SJSA1 (cell line): ENCODE data around the gene SYCP1. TPM values are rescaled to one million over a fixed set of nuclear protein-coding genes. Genes with fewer than 3 reads are reported as not detected.
"Not testable (repeated sequence)": the region's sequence is repeated elsewhere in the genome, so short reads cannot be mapped to it uniquely, and the experiment has no call there.

Experiments used
- DNase-seq, 2 experiments: peaks; one replicate each; pipeline ENCODE4 v3.0.0-alpha.2; 2015 to 2020; ENCODE audit warnings: low spot score in 2 of 2, low read depth in 1 of 2
- H3K27ac ChIP-seq: fragments of 250-450 bp; sonication (Bioruptor Pico); 2 replicates; pipeline ENCODE4 v1.5.1; 2020; ENCODE audit warnings: mild to moderate bottlenecking, moderate library complexity
- H3K27me3 ChIP-seq: fragments of 250-450 bp; sonication (Bioruptor Pico); replicated peaks from 2 replicates; pipeline ENCODE4 v1.5.1; 2020; ENCODE audit warnings: mild to moderate bottlenecking, moderate library complexity
- H3K36me3 ChIP-seq: fragments of 250-450 bp; sonication (Bioruptor Pico); 2 replicates; pipeline ENCODE4 v1.5.1; 2020; ENCODE audit warnings: mild to moderate bottlenecking
- H3K4me1 ChIP-seq: fragments of 250-450 bp; sonication (Bioruptor Pico); replicated peaks from 2 replicates; pipeline ENCODE4 v1.6.1; 2021; ENCODE audit warnings: mild to moderate bottlenecking
- H3K4me3 ChIP-seq: fragments of 250-450 bp; sonication (Bioruptor Pico); 2 replicates; pipeline ENCODE4 v1.5.1; 2020; ENCODE audit warnings: mild to moderate bottlenecking
- H3K9me3 ChIP-seq: fragments of 250-450 bp; sonication (Bioruptor Pico); replicated peaks from 2 replicates; pipeline ENCODE4 v1.5.1; 2020; ENCODE audit warnings: mild to moderate bottlenecking
- total RNA-seq: library from RNA; depleted of rRNA; stranded (reverse); fragments of >200 nt; shearing (Covaris generic); gene quantifications from 2 replicates; pipeline ENCODE4 v1.2.3, GENCODE V29; 2014

Gene SYCP1
- total RNA-seq, 1 experiment from 2014 or later: not detected

DNA sequence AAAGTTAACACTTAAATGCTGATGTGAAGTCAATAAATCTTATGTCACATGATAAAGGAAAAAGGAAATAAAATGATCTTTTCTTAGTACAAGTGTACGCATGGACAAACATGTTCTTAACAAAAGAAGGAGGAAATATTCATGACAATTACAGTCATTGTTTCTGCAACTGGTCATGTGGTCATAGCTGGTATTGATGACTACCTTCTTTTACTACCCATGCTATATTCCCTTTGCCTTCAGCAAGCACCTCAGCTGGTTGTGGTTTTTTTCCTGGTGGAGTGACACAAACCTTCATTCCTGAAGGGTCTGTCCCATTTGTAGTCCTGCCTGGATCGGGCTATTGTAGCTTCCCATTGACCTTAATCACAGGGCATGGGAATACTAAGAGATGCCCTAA lies 151.5 kb downstream of the SYCP1 start:
- DNase-seq: no peak
- Histone ChIP-seq H3K27me3 (no peaks in the 10 kb centered on the region), H3K4me1 (no peaks in the 10 kb centered on the region), H3K27ac (no peak overlapping the region), H3K9me3 (no peaks in the 10 kb centered on the region), H3K4me3 (no peak overlapping the region), H3K36me3 (no peaks in the 10 kb centered on the region)

DNA sequence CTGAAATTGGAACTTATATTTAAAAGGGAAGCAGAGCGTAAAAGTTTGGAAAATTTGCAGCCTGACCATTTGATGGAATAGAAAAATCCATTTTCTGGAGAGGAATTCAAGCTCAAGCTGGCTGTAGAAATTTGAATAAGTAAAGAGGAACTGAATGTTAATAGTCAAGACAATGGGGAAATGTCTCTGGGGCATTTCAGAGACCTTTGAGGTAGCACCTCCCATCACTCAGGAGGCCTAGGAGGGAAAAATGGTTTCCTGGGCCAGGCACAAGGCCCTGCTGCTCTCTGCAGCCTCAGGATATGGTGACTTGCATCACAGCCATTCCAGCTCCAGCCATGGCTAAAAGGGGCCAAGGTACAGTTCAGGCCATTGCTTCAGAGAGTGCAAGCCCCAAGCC lies 157.3 kb downstream of the SYCP1 start:
- Histone ChIP-seq H3K36me3 (no peaks in the 10 kb centered on the region), H3K9me3 (no peaks in the 10 kb centered on the region), H3K4me3 (no peak overlapping the region), H3K4me1 (no peaks in the 10 kb centered on the region), H3K27me3 (no peaks in the 10 kb centered on the region), H3K27ac (no peak overlapping the region)
- DNase-seq: no peak

DNA sequence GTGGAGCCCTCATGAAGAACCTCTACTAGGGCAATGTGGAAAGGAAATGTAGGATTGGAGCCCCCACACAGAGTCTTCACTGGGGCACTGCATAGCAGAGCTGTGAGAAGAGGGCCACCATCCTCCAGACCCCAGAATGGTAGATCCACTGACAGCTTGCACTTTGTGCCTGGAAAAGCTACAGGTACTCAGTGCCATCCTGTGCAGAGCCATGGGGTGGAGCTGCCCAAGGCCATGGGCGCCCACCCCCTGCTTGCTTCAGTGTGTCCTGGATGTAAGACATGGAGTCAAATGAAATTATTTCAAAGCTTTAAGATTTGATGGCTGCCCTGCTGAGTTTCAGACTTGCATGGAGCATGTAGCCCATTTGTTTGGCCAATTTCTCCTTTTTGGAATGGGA lies 157.8 kb downstream of the SYCP1 start:
- no peaks in the 10 kb centered on the region for H3K4me1 ChIP-seq
- H3K36me3 ChIP-seq: no peaks in the 10 kb centered on the region
- no peak overlapping the region for H3K4me3 ChIP-seq
- no peak overlapping the region for H3K27ac ChIP-seq
- DNase-seq: no peak
- no peaks in the 10 kb centered on the region for H3K9me3 ChIP-seq
- no peaks in the 10 kb centered on the region for H3K27me3 ChIP-seq

DNA sequence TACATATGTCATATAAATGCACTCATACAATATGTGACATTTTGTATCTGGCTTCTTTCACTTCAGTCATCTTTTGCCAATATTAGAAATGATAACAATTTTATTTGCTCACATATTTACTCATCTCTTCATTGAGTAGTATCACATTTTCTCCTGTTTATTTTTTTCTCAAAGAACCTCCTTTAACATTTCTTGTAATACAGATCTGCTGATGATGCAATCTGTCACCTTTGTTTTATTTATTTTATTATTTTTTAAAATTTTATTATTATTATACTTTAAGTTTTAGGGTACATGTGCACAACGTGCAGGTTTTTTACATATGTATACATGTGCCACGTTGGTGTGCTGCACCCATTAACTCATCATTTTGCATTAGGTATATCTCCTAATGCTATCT lies 159.1 kb downstream of the SYCP1 start:
- no peak for DNase-seq
- no peak overlapping the region for H3K27ac ChIP-seq
- H3K4me3 ChIP-seq: no peak overlapping the region
- H3K27me3 ChIP-seq: no peaks in the 10 kb centered on the region
- no peaks in the 10 kb centered on the region for H3K9me3 ChIP-seq
- no peaks in the 10 kb centered on the region for H3K4me1 ChIP-seq
- H3K36me3 ChIP-seq: no peaks in the 10 kb centered on the region

DNA sequence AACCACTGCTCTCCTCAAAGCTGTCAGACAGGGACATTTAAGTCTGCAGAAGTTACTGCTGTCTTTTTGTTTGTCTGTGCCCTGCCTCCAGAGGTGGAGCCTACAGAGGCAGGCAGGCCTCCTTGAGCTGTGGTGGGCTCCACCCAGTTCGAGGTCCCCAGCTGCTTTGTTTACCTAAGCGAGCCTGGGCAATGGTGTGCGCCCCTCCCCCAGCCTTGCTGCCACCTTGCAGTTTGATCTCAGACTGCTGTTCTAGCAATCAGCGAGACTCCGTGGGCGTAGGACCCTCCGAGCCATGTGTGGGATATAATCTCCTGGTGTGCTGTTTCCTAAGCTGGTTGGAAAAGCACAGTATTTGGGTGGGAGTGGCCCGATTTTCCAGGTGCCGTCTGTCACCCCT lies 164.9 kb downstream of the SYCP1 start:
- H3K27ac ChIP-seq, H3K36me3 ChIP-seq, H3K4me1 ChIP-seq, H3K9me3 ChIP-seq, H3K27me3 ChIP-seq, DNase-seq, H3K4me3 ChIP-seq: not testable (repeated sequence)

DNA sequence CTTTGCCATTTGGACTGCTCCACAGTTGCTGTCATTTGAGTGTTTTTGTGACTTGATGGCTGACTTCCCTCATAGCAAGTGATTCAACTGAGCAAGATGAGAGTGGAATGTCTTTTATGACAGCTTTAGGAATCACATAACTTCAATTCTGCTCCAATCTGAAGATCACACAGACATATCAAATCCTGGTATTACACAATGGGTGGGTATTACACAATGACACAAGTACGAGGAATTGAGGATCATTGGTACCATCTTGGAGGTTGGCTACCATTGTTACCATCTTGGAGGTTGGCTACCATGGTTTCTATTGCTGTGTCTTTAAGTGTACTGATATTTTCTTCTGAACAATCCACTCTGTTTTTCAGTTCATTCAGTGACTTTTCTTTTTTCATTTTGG lies 166.5 kb downstream of the SYCP1 start:
- Histone ChIP-seq H3K27ac (no peak overlapping the region), H3K27me3 (no peaks in the 10 kb centered on the region), H3K9me3 (no peaks in the 10 kb centered on the region), H3K4me1 (no peaks in the 10 kb centered on the region), H3K36me3 (no peaks in the 10 kb centered on the region), H3K4me3 (no peak overlapping the region)
- DNase-seq: no peak

DNA sequence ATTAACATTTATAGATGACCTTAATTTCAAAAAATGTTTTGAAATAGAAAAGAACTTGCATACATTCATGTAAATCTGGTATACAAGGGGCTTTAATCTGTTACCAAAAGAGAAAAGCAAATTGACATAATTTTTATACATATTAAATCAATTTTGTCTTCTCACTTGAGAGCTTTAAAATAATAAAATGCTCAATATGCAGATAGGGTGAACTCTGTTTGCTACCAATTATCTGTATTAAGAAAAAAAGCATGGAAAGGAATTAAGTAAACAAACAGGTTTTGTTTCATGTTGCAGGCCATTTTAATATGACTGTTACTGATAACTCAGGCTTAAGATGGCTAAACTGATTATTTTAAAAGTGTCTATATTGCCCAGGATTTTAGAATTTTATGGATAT lies 168.9 kb downstream of the SYCP1 start:
- H3K9me3 ChIP-seq: no peaks in the 10 kb centered on the region
- H3K27ac ChIP-seq: no peak overlapping the region
- no peak overlapping the region for H3K4me3 ChIP-seq
- H3K4me1 ChIP-seq: no peaks in the 10 kb centered on the region
- no peaks in the 10 kb centered on the region for H3K36me3 ChIP-seq
- H3K27me3 ChIP-seq: no peaks in the 10 kb centered on the region
- no peak for DNase-seq

DNA sequence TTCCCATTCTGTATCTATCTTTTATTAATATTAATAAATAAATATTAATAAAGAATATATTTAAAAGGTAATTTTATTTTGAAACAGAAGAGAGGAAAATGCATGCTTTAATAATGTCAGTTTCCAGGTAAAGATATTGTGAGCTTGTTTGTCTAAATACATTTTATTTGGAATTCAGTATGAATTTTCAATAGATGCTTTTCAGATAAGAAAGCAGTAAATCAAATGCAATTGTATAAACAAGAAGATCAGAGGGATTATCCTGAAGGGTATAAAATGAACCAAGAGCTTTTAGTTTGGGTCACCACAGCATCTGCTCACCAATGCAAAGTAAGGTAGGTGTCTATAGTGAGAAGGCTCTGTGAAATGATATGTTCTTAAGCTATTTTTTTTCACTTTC lies 174.9 kb downstream of the SYCP1 start, which contains the start of gene TSHB:
Gene TSHB (plus strand): TSS at position 301 of the 400 bp plus-strand sequence. CDS start 3,537 bp downstream, outside the sequence.
- no peak within 1 kb of the TSS for H3K27ac ChIP-seq
- no peaks in the 10 kb centered on the region for H3K9me3 ChIP-seq
- no peak within 1 kb of the TSS for H3K4me3 ChIP-seq
- DNase-seq: no peak
- H3K4me1 ChIP-seq: no peaks in the 10 kb centered on the region
- H3K27me3 ChIP-seq: no peaks in the 10 kb centered on the region
- H3K36me3 ChIP-seq: no peaks in the 10 kb centered on the region

DNA sequence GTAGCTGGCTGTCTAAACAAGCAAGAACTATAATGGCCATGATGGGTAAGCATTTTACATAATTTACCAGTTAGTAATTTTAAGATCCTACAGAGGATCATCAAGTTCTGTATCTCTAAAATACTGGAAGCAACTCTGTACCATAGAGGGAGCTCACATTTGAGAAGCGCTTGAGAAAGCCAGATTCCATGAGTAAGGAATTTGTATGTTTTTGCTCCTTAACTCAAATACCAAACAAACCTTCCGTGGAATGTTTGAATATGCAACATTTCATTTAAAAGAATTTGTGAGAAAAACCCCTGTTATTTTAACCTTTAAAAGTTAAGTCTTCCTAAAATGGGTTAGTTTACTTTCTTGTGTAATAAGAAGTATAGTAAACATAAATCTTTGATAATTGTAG lies 176.9 kb downstream of the SYCP1 start:
- H3K4me3 ChIP-seq: no peak overlapping the region
- no peak overlapping the region for H3K27ac ChIP-seq
- no peaks in the 10 kb centered on the region for H3K36me3 ChIP-seq
- DNase-seq: peak in 1 of 2 experiments; percentile 32
- H3K9me3 ChIP-seq: no peaks in the 10 kb centered on the region
- H3K27me3 ChIP-seq: no peaks in the 10 kb centered on the region
- no peaks in the 10 kb centered on the region for H3K4me1 ChIP-seq

DNA sequence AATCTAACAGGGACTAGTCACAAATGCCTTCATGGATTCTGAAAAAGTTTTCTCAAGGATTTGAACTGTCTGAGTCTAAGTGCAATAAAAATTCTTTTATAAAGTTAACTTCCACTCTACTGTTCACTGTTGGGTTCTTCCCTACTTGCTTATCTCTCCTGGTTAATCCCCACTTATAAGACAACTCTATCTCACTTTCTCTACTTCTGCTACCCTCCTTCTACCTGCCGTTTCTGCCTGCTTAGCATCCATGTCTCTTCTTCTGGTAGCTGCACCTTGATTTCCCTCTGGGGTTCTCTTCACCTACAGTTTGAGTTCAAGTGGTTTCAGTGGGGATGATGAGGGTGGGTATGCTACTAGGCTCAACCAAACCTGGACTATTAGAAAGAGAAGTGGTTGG lies 181.0 kb downstream of the SYCP1 start:
- Histone ChIP-seq H3K27me3 (no peaks in the 10 kb centered on the region), H3K9me3 (no peaks in the 10 kb centered on the region), H3K36me3 (no peaks in the 10 kb centered on the region), H3K4me1 (peaks cover 5% of the 10 kb centered on the region; the same call in 1 of the 2 replicates), H3K4me3 (no peak overlapping the region), H3K27ac (no peak overlapping the region)
- DNase-seq: no peak

DNA sequence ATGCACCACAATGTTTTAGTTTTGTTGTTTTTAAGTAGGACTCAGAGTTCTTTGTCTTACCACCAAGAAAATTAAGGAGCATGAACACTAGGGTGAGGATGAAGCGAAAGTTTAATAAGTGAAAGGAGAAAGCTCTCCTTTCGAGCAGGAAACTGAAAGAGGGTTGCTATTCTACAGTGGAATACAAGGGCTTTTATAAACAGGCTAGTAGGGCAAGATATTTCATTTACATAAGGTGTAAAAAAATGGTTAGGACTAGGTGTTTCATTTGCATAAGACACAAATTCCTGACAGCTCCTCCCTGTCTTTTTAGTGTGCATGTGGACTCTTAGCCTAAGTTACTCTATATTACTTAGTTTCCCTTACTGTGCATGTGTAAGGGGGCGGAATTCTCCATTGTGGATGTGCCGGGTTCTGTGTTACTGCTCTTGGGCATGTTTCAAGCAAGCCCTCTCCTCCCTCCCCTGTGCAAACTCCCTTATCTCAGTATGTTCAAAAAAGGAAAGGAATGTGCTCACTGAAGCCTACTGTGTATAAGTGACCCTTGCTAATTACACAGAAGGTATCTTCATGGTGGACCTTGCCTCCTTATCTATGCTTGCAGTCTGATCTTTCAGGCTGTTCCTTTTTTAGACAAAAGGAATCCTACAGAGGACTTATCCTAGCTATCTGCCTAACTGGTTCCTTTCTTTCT lies 182.3 kb downstream of the SYCP1 start:
- Histone ChIP-seq H3K36me3 (no peaks in the 10 kb centered on the region), H3K4me1 (peaks cover 5% of the 10 kb centered on the region; the same call in 1 of the 2 replicates), H3K27me3 (no peaks in the 10 kb centered on the region), H3K4me3 (no peak overlapping the region), H3K9me3 (no peaks in the 10 kb centered on the region), H3K27ac (no peak overlapping the region)
- no peak for DNase-seq

DNA sequence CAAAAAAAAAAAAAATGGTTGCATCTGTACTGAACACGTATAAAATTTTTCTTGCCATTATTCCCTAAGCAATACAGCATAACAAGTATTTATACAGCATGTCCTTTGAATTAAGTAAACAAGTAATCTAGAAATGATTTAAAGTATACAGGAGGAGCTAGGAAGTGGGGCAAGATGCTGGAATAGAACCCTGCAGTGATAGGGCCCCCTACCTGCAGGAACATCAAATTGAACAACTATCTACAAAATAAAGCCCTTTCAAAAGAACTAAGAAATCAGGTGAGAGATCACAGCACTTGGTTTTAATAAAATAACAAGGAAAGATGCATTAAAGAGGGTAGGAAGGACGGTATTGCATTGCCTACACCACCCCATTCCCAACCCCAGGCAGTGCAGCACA lies 185.8 kb downstream of the SYCP1 start:
- Histone ChIP-seq H3K27me3 (no peaks in the 10 kb centered on the region), H3K4me1 (peaks cover 5% of the 10 kb centered on the region; the same call in 1 of the 2 replicates), H3K27ac (no peak overlapping the region), H3K9me3 (no peaks in the 10 kb centered on the region), H3K4me3 (no peak overlapping the region), H3K36me3 (no peaks in the 10 kb centered on the region)
- no peak for DNase-seq

DNA sequence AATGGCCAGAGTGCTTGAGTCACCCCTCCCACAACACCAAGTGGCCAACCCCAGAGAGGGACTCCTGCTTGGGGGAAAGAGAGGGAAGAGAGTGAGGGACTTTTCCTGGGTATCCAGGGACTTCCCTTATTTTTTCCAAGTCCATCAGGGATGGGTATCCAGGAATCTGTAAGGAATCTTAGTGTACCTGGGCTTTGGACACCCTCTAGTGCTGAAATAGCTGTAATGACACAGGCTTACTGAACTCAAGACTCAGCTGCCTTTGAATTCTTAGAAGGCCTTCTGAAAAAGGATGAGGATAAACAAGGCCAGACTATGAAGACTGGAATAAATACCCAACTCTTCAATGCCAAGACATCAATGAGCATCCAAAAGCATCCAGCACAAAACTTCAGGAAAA lies 187.0 kb downstream of the SYCP1 start:
- no peak for DNase-seq

More for the DNA sequence above, 187.0 kb downstream of the SYCP1 start:
- peaks cover 5% of the 10 kb centered on the region; the same call in 1 of the 2 replicates for H3K4me1 ChIP-seq
- H3K27ac ChIP-seq: no peak overlapping the region
- no peak overlapping the region for H3K4me3 ChIP-seq
- no peaks in the 10 kb centered on the region for H3K9me3 ChIP-seq
- H3K27me3 ChIP-seq: no peaks in the 10 kb centered on the region
- H3K36me3 ChIP-seq: no peaks in the 10 kb centered on the region
